ENCODE data around the gene AURKB. TPM values are rescaled to one million over a fixed set of nuclear protein-coding genes. Genes with fewer than 3 reads are reported as not detected.
A peak's percentile ranks its signal among the peaks of the same experiment; 100 is the strongest.

AURKB gene
- total and polyA plus RNA-seq, 2 of the 13 experiments (the other 11 are each of a cell fraction or from before 2014, with no cell fraction given): 29.5 to 75.3 TPM

- TF ChIP-seq ZNF777 (CRISPR knock-in tag; IDR thresholded peaks at IDR 0.05): peak; percentile 99
- no peak for TF ChIP-seq CCAR2 (optimal IDR thresholded peaks at IDR 0.05; ENCODE audit: low read depth, low read length)
- no peak; the same call in 1 of the 2 replicates for TF ChIP-seq TFDP1 (CRISPR knock-in tag; IDR thresholded peaks at IDR 0.05; ENCODE audit: borderline replicate concordance)
- peak; percentile 68 for TF ChIP-seq ZFX (CRISPR knock-in tag; IDR thresholded peaks at IDR 0.05; ENCODE audit: low read depth)
- no peak for TF ChIP-seq ZNF773 (CRISPR knock-in tag; IDR thresholded peaks at IDR 0.05; ENCODE audit: borderline replicate concordance)
- no peak for TF ChIP-seq HNF4G (IDR thresholded peaks at IDR 0.05; ENCODE audit: borderline replicate concordance, low read depth, low read length)
- TF ChIP-seq HNF4G (CRISPR knock-in tag; IDR thresholded peaks at IDR 0.05; ENCODE audit: borderline replicate concordance, low read depth): no peak
- TF ChIP-seq BRF2 (CRISPR knock-in tag; IDR thresholded peaks at IDR 0.05): no peak; the same call in 1 of the 2 replicates
- TF ChIP-seq GATAD2A (CRISPR knock-in tag; IDR thresholded peaks at IDR 0.05): no peak
- TF ChIP-seq HNRNPK (IDR thresholded peaks at IDR 0.05; ENCODE audit: low read depth, low read length, poor library complexity, severe bottlenecking): no peak
- peak; percentile 69 for TF ChIP-seq POLR2G (IDR thresholded peaks at IDR 0.05; ENCODE audit: low read depth, low read length)
- no peak for TF ChIP-seq ZNF124 (CRISPR knock-in tag; IDR thresholded peaks at IDR 0.05)
- 0 out of 2 replicates have a peak, but pooled peaks have one; percentile 48 for TF ChIP-seq ZNF816 (CRISPR knock-in tag; IDR thresholded peaks at IDR 0.05; ENCODE audit: borderline replicate concordance)
- no peak for TF ChIP-seq RORA (CRISPR knock-in tag; IDR thresholded peaks at IDR 0.05)
- no peak for TF ChIP-seq ZBTB49 (CRISPR knock-in tag; IDR thresholded peaks at IDR 0.05; ENCODE audit: borderline replicate concordance)
- TF ChIP-seq, protein P1, sequence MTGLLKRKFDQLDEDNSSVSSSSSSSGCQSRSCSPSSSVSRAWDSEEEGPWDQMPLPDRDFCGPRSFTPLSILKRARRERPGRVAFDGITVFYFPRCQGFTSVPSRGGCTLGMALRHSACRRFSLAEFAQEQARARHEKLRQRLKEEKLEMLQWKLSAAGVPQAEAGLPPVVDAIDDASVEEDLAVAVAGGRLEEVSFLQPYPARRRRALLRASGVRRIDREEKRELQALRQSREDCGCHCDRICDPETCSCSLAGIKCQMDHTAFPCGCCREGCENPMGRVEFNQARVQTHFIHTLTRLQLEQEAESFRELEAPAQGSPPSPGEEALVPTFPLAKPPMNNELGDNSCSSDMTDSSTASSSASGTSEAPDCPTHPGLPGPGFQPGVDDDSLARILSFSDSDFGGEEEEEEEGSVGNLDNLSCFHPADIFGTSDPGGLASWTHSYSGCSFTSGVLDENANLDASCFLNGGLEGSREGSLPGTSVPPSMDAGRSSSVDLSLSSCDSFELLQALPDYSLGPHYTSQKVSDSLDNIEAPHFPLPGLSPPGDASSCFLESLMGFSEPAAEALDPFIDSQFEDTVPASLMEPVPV (CRISPR knock-in tag; IDR thresholded peaks at IDR 0.05): no peak
- TF ChIP-seq PHF8 (CRISPR knock-in tag; IDR thresholded peaks at IDR 0.05): peak; percentile 71
- no peak for TF ChIP-seq CENPBD1 (CRISPR knock-in tag; IDR thresholded peaks at IDR 0.05; ENCODE audit: borderline replicate concordance, low read depth)
- no peak for TF ChIP-seq DNMT1 (CRISPR knock-in tag; IDR thresholded peaks at IDR 0.05)
- TF ChIP-seq NR2F6 (IDR thresholded peaks at IDR 0.05): no peak
- TF ChIP-seq NR2F6 (CRISPR knock-in tag; IDR thresholded peaks at IDR 0.05): no peak
- no peak for TF ChIP-seq PPARG (CRISPR knock-in tag; conservative IDR thresholded peaks at IDR 0.05)
- no peak for TF ChIP-seq MAFF (IDR thresholded peaks at IDR 0.05; ENCODE audit: low read depth, low read length)
- TF ChIP-seq ZNF557 (CRISPR knock-in tag; IDR thresholded peaks at IDR 0.05): no peak
- TF ChIP-seq AHR (CRISPR knock-in tag; IDR thresholded peaks at IDR 0.05): peak; percentile 14; the same call in 1 of the 2 replicates
Measured at GRCh38 chr17:8189711-8190477, 20.5 kb downstream of the AURKB start, which contains the start of gene BORCS6 (continued).

Data from HepG2 (cell line).